IPS-18c (cell line): ENCODE data around the gene ADCY5.

Source experiments
- H3K4me3 ChIP-seq: 2 replicates; pipeline ENCODE4 v1.7.0; 2013; ENCODE audit warnings: low read depth, mild to moderate bottlenecking, low read length, moderate library complexity; ENCODE audit not compliant: insufficient read depth
- H3K9me3 ChIP-seq: one replicate; pipeline ENCODE4 v1.6.1; 2013; ENCODE audit warnings: mild to moderate bottlenecking, low read length, moderate library complexity; ENCODE audit not compliant: control insufficient read depth, insufficient read depth

The ADCY5 gene

GRCh38 chr3:123442908-123443307, 6.0 kb downstream of the ADCY5 start:
- Histone ChIP-seq H3K9me3 (no peaks in the 10 kb centered on the region), H3K4me3 (no peak overlapping the region)

GRCh38 chr3:123442125-123442524, 6.8 kb downstream of the ADCY5 start:
- Histone ChIP-seq H3K4me3 (no peak overlapping the region), H3K9me3 (no peaks in the 10 kb centered on the region)

- H3K4me3 ChIP-seq: no peak overlapping the region
- no peaks in the 10 kb centered on the region for H3K9me3 ChIP-seq
Measured at GRCh38 chr3:123439806-123440580, 8.9 kb downstream of the ADCY5 start.

- no peaks in the 10 kb centered on the region for H3K9me3 ChIP-seq
- H3K4me3 ChIP-seq: no peak overlapping the region
Measured at GRCh38 chr3:123432832-123433523, 15.9 kb downstream of the ADCY5 start.

GRCh38 chr3:123431658-123432324, 17.1 kb downstream of the ADCY5 start:
- Histone ChIP-seq H3K9me3 (no peaks in the 10 kb centered on the region), H3K4me3 (no peak overlapping the region)

- Histone ChIP-seq H3K9me3 (no peaks in the 10 kb centered on the region), H3K4me3 (no peak overlapping the region)
Measured at GRCh38 chr3:123431007-123431657, 17.8 kb downstream of the ADCY5 start.

- Histone ChIP-seq H3K4me3 (no peak overlapping the region), H3K9me3 (no peaks in the 10 kb centered on the region)
Measured at GRCh38 chr3:123430266-123430665, 18.6 kb downstream of the ADCY5 start.

GRCh38 chr3:123429362-123430125, 19.3 kb downstream of the ADCY5 start:
- Histone ChIP-seq H3K4me3 (no peak overlapping the region), H3K9me3 (no peaks in the 10 kb centered on the region)

GRCh38 chr3:123424999-123425712, 23.7 kb downstream of the ADCY5 start:
- Histone ChIP-seq H3K4me3 (no peak overlapping the region), H3K9me3 (no peaks in the 10 kb centered on the region)

- H3K4me3 ChIP-seq: no peak overlapping the region
Measured at GRCh38 chr3:123424321-123424998, 24.4 kb downstream of the ADCY5 start.

GRCh38 chr3:123423806-123424205, 25.1 kb downstream of the ADCY5 start:
- Histone ChIP-seq H3K4me3 (no peak overlapping the region), H3K9me3 (no peaks in the 10 kb centered on the region)

More at GRCh38 chr3:123424321-123424998, 24.4 kb downstream of the ADCY5 start:
- H3K9me3 ChIP-seq: no peaks in the 10 kb centered on the region

GRCh38 chr3:123423031-123423430, 25.9 kb downstream of the ADCY5 start:
- H3K9me3 ChIP-seq: no peaks in the 10 kb centered on the region
- no peak overlapping the region for H3K4me3 ChIP-seq

- H3K9me3 ChIP-seq: no peaks in the 10 kb centered on the region
- H3K4me3 ChIP-seq: no peak overlapping the region
Measured at GRCh38 chr3:123422457-123422856, 26.4 kb downstream of the ADCY5 start.

- Histone ChIP-seq H3K4me3 (no peak overlapping the region), H3K9me3 (no peaks in the 10 kb centered on the region)
Measured at GRCh38 chr3:123421353-123422174, 27.3 kb downstream of the ADCY5 start.

- H3K4me3 ChIP-seq: no peak overlapping the region
- H3K9me3 ChIP-seq: no peaks in the 10 kb centered on the region
Measured at GRCh38 chr3:123420416-123420968, 28.4 kb downstream of the ADCY5 start.
